GM21528 (cell line): Measurements from ENCODE around the gene SLC12A3.
"Not testable (repeated sequence)": the region's sequence is repeated elsewhere in the genome, so short reads cannot be mapped to it uniquely, and the experiment has no call there.

ENCODE experiments used
- ATAC-seq: cut with Tn5 transposase; IDR thresholded peaks from one replicate; pipeline ENCODE4 v1.9.1; 2021; ENCODE audit warnings: mild to moderate bottlenecking, moderate library complexity; ENCODE audit not compliant: unreplicated experiment, low FRiP score

The SLC12A3 gene

GRCh38 chr16:56915336-56916119, 50.5 kb downstream of the SLC12A3 start:
- no peak for ATAC-seq

- peak; percentile 57 for ATAC-seq
These were observed 51.8 kb downstream of the SLC12A3 start for GRCh38 chr16:56916571-56917403.

- no peak for ATAC-seq
These were observed 53.5 kb downstream of the SLC12A3 start for GRCh38 chr16:56918467-56919012.

GRCh38 chr16:56919099-56919800, 54.2 kb downstream of the SLC12A3 start:
- ATAC-seq: no peak

GRCh38 chr16:56921571-56921970, 56.6 kb downstream of the SLC12A3 start:
- ATAC-seq: no peak

GRCh38 chr16:56923481-56924091, 58.6 kb downstream of the SLC12A3 start:
- no peak for ATAC-seq

GRCh38 chr16:56927471-56927870, 62.5 kb downstream of the SLC12A3 start:
- ATAC-seq: no peak

- ATAC-seq: no peak
These were observed 64.6 kb downstream of the SLC12A3 start for GRCh38 chr16:56929639-56930038.

GRCh38 chr16:56930486-56931270, 65.7 kb downstream of the SLC12A3 start:
- ATAC-seq: no peak

GRCh38 chr16:56931271-56931891, 66.4 kb downstream of the SLC12A3 start:
- peak; percentile 53 for ATAC-seq

- ATAC-seq: peak; percentile 84
These were observed 67.1 kb downstream of the SLC12A3 start, which contains the start of gene HERPUD1 for GRCh38 chr16:56931892-56932720. Gene HERPUD1 (plus strand): TSS chr16:56932142. CDS start chr16:56932245, 103 bp downstream.

GRCh38 chr16:56932721-56933619, 68.0 kb downstream of the SLC12A3 start:
- peak; percentile 18 for ATAC-seq

- ATAC-seq: no peak
These were observed 69.0 kb downstream of the SLC12A3 start for GRCh38 chr16:56933828-56934598.

- ATAC-seq: not testable (repeated sequence)
These were observed 69.7 kb downstream of the SLC12A3 start for GRCh38 chr16:56934599-56935145.

GRCh38 chr16:56935201-56935600, 70.2 kb downstream of the SLC12A3 start:
- no peak for ATAC-seq

GRCh38 chr16:56936491-56936890, 71.5 kb downstream of the SLC12A3 start:
- no peak for ATAC-seq
